ENCODE data around the gene FAM13C. TPM values are rescaled to one million over a fixed set of nuclear protein-coding genes. Genes with fewer than 3 reads are reported as not detected.
"Not testable (repeated sequence)": the region's sequence is repeated elsewhere in the genome, so short reads cannot be mapped to it uniquely, and the experiment has no call there.

Gene FAM13C
- 4.9 to 5.9 TPM (median 5.1 TPM) in 3 replicates for total RNA-seq
- long read RNA-seq, partial matches to known transcripts: 0 of 6 reads
- long read RNA-seq, other reads (novel, unspliced or antisense): 3 of 6 reads

DNA sequence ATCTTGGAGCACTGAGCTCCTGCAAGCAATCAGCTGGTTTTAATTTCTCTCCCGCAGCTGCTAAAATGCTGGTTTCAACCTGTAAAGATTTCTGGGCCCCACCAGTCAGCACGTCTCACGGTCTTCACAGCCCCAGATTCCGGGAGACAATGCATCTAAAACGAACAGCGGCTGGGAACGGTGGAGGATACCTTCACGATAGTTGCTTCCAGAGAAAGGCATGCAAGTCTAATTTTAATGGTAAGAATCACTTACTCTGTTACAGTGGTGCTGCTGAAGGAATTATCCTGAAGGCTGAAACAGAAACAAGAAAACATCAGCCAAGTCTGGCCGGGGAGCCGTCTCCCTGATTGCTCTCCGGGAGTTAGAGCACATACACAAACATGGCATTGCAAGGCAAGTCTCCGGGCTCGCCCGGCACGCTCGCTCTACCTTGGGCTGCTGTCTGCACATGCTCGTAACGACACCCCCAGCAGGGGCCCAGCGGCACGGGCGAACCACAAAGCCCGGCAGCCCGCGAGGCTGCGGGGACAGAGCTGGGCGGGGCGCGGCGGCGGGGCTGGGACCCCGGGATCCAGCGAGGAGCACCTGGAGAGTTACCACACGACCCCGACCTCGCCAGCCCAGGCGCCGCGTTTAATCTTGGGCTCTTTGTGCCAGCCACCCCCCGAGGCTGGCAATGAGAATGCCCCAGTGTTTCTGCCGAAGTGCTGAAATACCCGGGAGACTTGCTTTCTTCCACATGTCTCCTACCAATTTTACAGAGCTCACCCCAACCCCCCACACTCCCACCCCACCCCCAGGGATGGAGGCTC, at the start of gene FAM13C:
Gene FAM13C (minus strand): TSS at position 406 of the 815 bp plus-strand sequence. CDS start 89 bp downstream, at position 317.
- no peak for DNase-seq (ENCODE audit: low spot score)
- TF ChIP-seq CTCF (IDR thresholded peaks at IDR 0.05): no peak
- Mint-ChIP-seq H3K4me1 (ENCODE audit: low read depth) (peaks cover 26% of the 10 kb centered on the region), H3K27ac (ENCODE audit: unreplicated experiment) (peak within 1 kb of the TSS; percentile 82), H3K4me3 (ENCODE audit: unreplicated experiment) (peak within 1 kb of the TSS; percentile 83), H3K9me3 (ENCODE audit: low read depth) (no peaks in the 10 kb centered on the region), H3K36me3 (ENCODE audit: low read depth) (no peaks in the 10 kb centered on the region), H3K27me3 (ENCODE audit: low read depth) (peaks cover 2% of the 10 kb centered on the region)

DNA sequence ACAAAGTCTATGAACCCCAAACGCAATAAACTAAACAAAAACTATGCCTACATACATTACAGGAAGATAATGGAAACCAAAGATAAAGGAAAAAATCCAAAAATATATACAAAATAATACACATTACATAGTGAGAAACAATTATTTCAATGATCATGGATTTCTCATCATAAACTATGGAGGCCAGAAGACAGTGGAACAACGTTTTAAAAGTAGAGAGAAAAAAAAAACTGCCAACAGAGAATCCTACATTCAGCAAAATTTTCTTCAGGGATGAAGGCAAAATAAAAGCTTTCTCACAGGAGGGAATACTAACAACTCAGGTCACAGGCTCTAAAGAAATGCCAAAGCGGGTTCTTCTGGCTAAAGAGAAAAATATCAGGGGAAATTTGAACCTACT, 42.9 kb upstream of the FAM13C start:
- H3K4me3 Mint-ChIP-seq (ENCODE audit: unreplicated experiment): no peak overlapping the region
- H3K9me3 Mint-ChIP-seq (ENCODE audit: low read depth): peaks cover 32% of the 10 kb centered on the region
- no peak for DNase-seq (ENCODE audit: low spot score)
- peaks cover 6% of the 10 kb centered on the region for H3K27me3 Mint-ChIP-seq (ENCODE audit: low read depth)
- H3K27ac Mint-ChIP-seq (ENCODE audit: unreplicated experiment): no peak overlapping the region
- TF ChIP-seq CTCF (IDR thresholded peaks at IDR 0.05): no peak
- H3K36me3 Mint-ChIP-seq (ENCODE audit: low read depth): peaks cover 5% of the 10 kb centered on the region
- H3K4me1 Mint-ChIP-seq (ENCODE audit: low read depth): peaks cover 3% of the 10 kb centered on the region

GRCh38 chr10:59400214-59400613, 37.9 kb upstream of the FAM13C start:
- no peak overlapping the region for H3K27ac Mint-ChIP-seq (ENCODE audit: unreplicated experiment)
- peaks cover 4% of the 10 kb centered on the region for H3K36me3 Mint-ChIP-seq (ENCODE audit: low read depth)
- no peak overlapping the region for H3K4me3 Mint-ChIP-seq (ENCODE audit: unreplicated experiment)
- H3K27me3 Mint-ChIP-seq (ENCODE audit: low read depth): peaks cover 10% of the 10 kb centered on the region
- peaks cover 35% of the 10 kb centered on the region for H3K9me3 Mint-ChIP-seq (ENCODE audit: low read depth)
- H3K4me1 Mint-ChIP-seq (ENCODE audit: low read depth): peaks cover 3% of the 10 kb centered on the region
- no peak for TF ChIP-seq CTCF (IDR thresholded peaks at IDR 0.05)
- DNase-seq (ENCODE audit: low spot score): no peak

GRCh38 chr10:59399329-59399728, 37.0 kb upstream of the FAM13C start:
- H3K27ac Mint-ChIP-seq (ENCODE audit: unreplicated experiment); H3K36me3 Mint-ChIP-seq (ENCODE audit: low read depth); DNase-seq (ENCODE audit: low spot score); H3K4me1 Mint-ChIP-seq (ENCODE audit: low read depth); H3K27me3 Mint-ChIP-seq (ENCODE audit: low read depth); H3K4me3 Mint-ChIP-seq (ENCODE audit: unreplicated experiment): not testable (repeated sequence)
- peaks cover 28% of the 10 kb centered on the region for H3K9me3 Mint-ChIP-seq (ENCODE audit: low read depth)

DNA sequence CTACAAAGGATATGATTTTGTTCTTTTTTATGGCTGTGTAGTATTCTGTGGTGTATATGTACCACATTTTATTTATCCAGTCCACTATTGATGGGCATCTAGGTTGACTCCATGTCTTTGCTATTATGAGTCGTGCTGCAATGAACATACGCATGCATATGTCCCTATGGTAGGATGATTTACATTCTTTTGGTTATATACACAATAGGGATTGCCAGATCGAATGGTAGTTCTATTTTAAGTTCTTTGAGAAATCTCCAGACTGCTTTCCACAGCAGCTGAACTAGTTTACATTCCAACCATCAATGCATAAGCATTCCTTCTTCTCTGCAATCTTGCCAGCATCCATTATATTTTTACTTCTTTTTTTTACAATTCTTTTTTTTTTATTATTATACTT, 35.6 kb upstream of the FAM13C start:
- Mint-ChIP-seq H3K4me3 (ENCODE audit: unreplicated experiment) (no peak overlapping the region), H3K36me3 (ENCODE audit: low read depth) (peaks cover 4% of the 10 kb centered on the region), H3K27me3 (ENCODE audit: low read depth) (peaks cover 4% of the 10 kb centered on the region), H3K4me1 (ENCODE audit: low read depth) (peaks cover 9% of the 10 kb centered on the region), H3K9me3 (ENCODE audit: low read depth) (peaks cover 26% of the 10 kb centered on the region), H3K27ac (ENCODE audit: unreplicated experiment) (no peak overlapping the region)
- no peak for DNase-seq (ENCODE audit: low spot score)
- no peak for TF ChIP-seq CTCF (IDR thresholded peaks at IDR 0.05)
